Spleen (tissue), 7 donors: ENCODE measurements around the gene CACNA2D3.

Experiments used
- POLR2AphosphoS5 ChIP-seq, 3 donors: sonication (generic); formaldehyde crosslinking; IDR thresholded peaks; one replicate each; pipeline ENCODE4 v1.5.1; 2017; ENCODE audit warnings: antibody characterized with exemption in 3 of 3
- TF ChIP-seq, protein P1 (sequence below), 11 experiments: fragments of 200-600 bp in 7 of 11; fragments of 450-650 bp in 4 of 11; sonication (generic) in 4 of 11; IDR thresholded peaks in 8 of 11; conservative IDR thresholded peaks in 3 of 11; 1 replicate in 7 of 11; 2 replicates in 4 of 11; pipeline versions ENCODE4 v1.4.0 to v1.8.0; 2016 to 2021; ENCODE audit warnings: antibody characterized with exemption in 11 of 11, inconsistent platforms in 4 of 11, mild to moderate bottlenecking in 1 of 11
- donor health status: DM: no; HTN: no; CAD: no; lungs with moderate emphysema.
- donor health status: DM: no; HTN: no; CAD: no.
- donor health status: DM: no; HTN: no; CAD: no.

- TF ChIP-seq, protein P1, sequence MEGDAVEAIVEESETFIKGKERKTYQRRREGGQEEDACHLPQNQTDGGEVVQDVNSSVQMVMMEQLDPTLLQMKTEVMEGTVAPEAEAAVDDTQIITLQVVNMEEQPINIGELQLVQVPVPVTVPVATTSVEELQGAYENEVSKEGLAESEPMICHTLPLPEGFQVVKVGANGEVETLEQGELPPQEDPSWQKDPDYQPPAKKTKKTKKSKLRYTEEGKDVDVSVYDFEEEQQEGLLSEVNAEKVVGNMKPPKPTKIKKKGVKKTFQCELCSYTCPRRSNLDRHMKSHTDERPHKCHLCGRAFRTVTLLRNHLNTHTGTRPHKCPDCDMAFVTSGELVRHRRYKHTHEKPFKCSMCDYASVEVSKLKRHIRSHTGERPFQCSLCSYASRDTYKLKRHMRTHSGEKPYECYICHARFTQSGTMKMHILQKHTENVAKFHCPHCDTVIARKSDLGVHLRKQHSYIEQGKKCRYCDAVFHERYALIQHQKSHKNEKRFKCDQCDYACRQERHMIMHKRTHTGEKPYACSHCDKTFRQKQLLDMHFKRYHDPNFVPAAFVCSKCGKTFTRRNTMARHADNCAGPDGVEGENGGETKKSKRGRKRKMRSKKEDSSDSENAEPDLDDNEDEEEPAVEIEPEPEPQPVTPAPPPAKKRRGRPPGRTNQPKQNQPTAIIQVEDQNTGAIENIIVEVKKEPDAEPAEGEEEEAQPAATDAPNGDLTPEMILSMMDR (IDR thresholded peaks at IDR 0.05 in 8 of 11, conservative IDR thresholded peaks at IDR 0.05 in 3 of 11): no peak
- TF ChIP-seq POLR2AphosphoS5 (IDR thresholded peaks at IDR 0.05): no peak
These were observed 590.7 kb downstream of the CACNA2D3 start for GRCh38 chr3:54713031-54713430.
